Peyer's patch (tissue), 4 donors: ENCODE results near the gene SEMA4D.

ENCODE experiments used
- POLR2A ChIP-seq, 2 donors: fragments of 450-650 bp; IDR thresholded peaks; one replicate each; pipeline ENCODE4 v1.5.1; 2017; ENCODE audit warnings: antibody characterized with exemption in 2 of 2, mild to moderate bottlenecking in 2 of 2, moderate library complexity in 2 of 2
- TF ChIP-seq, protein P1 (sequence below), 6 experiments: fragments of 450-650 bp in 4 of 6; fragments of 200-600 bp in 2 of 6; sonication (generic) in 1 of 6; IDR thresholded peaks; one replicate each; pipeline ENCODE4 v1.5.1; 2017 to 2019; ENCODE audit warnings: antibody characterized with exemption in 6 of 6, mild to moderate bottlenecking in 3 of 6, moderate library complexity in 1 of 6

DNA sequence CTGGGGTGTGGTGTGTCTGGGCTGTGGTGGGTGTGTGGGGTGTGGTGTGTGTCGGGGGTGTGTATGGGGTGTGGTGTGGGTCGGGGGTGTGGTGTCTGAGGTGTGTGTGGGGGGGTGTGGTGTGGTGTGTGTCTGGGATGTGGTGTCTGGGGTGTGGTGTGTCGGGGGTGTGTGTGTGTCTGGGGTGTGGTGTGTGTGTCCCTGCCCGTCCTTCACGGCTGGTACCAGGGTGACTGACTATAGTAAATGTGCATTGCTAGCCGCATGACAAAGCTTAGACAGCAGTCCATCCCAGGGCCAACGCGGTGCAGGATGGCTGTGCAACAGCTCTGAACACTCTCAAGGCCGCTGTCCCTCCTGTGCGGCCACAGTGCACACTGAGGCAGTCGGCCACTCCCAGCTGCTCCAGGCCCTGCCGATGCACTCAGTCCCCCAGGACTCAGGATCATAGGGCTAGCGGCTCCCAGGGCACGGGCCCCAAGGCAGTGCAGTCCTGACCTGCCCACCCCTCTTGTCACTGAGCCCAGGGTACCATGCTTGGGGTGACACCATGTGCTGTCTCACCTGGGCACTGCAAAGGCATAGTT, 125.6 kb downstream of the SEMA4D start:
- TF ChIP-seq, protein P1, sequence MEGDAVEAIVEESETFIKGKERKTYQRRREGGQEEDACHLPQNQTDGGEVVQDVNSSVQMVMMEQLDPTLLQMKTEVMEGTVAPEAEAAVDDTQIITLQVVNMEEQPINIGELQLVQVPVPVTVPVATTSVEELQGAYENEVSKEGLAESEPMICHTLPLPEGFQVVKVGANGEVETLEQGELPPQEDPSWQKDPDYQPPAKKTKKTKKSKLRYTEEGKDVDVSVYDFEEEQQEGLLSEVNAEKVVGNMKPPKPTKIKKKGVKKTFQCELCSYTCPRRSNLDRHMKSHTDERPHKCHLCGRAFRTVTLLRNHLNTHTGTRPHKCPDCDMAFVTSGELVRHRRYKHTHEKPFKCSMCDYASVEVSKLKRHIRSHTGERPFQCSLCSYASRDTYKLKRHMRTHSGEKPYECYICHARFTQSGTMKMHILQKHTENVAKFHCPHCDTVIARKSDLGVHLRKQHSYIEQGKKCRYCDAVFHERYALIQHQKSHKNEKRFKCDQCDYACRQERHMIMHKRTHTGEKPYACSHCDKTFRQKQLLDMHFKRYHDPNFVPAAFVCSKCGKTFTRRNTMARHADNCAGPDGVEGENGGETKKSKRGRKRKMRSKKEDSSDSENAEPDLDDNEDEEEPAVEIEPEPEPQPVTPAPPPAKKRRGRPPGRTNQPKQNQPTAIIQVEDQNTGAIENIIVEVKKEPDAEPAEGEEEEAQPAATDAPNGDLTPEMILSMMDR (IDR thresholded peaks at IDR 0.05), result no peak
- no peak for TF ChIP-seq POLR2A (IDR thresholded peaks at IDR 0.05)
